IMR-90 (cell line): ENCODE data around the gene LCNL1. TPM values are rescaled to one million over a fixed set of nuclear protein-coding genes. Genes with fewer than 3 reads are reported as not detected.

Experiments used
- ATAC-seq: fragments of 200-7000 bp; cut with Tn5 transposase; 2 replicates; pipeline ENCODE4 v1.9.1; 2020; ENCODE audit warnings: low read depth, mild to moderate bottlenecking, moderate library complexity
- BruUV-seq: library from RNA; stranded (reverse); fragments of 400-500 nt; replicated peaks from 2 replicates; lab custom pipeline; 2021; lab: Mats Ljungman, UMichigan
- CTCF ChIA-PET: fragments of 300-600 bp; formaldehyde crosslinking; extraction: SDS; loops from one replicate; lab custom pipeline; 2021; ENCODE audit warnings: antibody characterized with exemption; lab: Yijun Ruan, JAX
- POLR2A ChIA-PET: fragments of 300-600 bp; sonication (Branson Sonifier 250); formaldehyde crosslinking; loops from one replicate; lab custom pipeline; 2022; ENCODE audit warnings: antibody characterized with exemption; ENCODE audit not compliant: unreplicated experiment; lab: Charles Lee
- DNase-seq: peaks from one replicate; pipeline ENCODE4 v3.0.0; 2013
- H2AFZ ChIP-seq: replicated peaks from 2 replicates; pipeline ENCODE3; 2013; ENCODE audit warnings: low read length, mild to moderate bottlenecking; ENCODE audit not compliant: poor library complexity
- H2AK5ac ChIP-seq: 2 replicates; pipeline ENCODE4 v1.6.1; 2013; ENCODE audit warnings: low read depth, low read length, inconsistent platforms
- H2AK9ac ChIP-seq: replicated peaks from 2 replicates; pipeline ENCODE3; 2013; ENCODE audit warnings: mild to moderate bottlenecking, low read depth, low read length, moderate library complexity; ENCODE audit not compliant: poor library complexity
- H2BK120ac ChIP-seq: 2 replicates; pipeline ENCODE4 v1.6.1; 2013; ENCODE audit warnings: low read depth, low read length, inconsistent platforms
- H2BK15ac ChIP-seq: 3 replicates; pipeline ENCODE4 v1.6.1; 2013; ENCODE audit warnings: low read depth, low read length, inconsistent platforms
- H2BK20ac ChIP-seq: 2 replicates; pipeline ENCODE4 v1.6.1; 2013; ENCODE audit warnings: low read depth, mild to moderate bottlenecking, inconsistent platforms, low read length, moderate library complexity
- H2BK5ac ChIP-seq: 2 replicates; pipeline ENCODE4 v1.6.1; 2013; ENCODE audit warnings: mild to moderate bottlenecking, low read depth, low read length, inconsistent platforms; ENCODE audit not compliant: poor library complexity, severe bottlenecking
- H3K14ac ChIP-seq: replicated peaks from 2 replicates; pipeline ENCODE4 v1.6.1; 2013; ENCODE audit warnings: low read depth, low read length, inconsistent platforms
- H3K18ac ChIP-seq: 2 replicates; pipeline ENCODE4 v1.6.1; 2013; ENCODE audit warnings: low read depth, low read length, control low read depth
- H3K23ac ChIP-seq: 2 replicates; pipeline ENCODE4 v1.6.1; 2013; ENCODE audit warnings: low read depth, low read length, inconsistent platforms
- H3K27ac ChIP-seq: 2 replicates; pipeline ENCODE4 v1.5.1; 2013; ENCODE audit warnings: mild to moderate bottlenecking, control low read depth, low read length; ENCODE audit not compliant: insufficient read depth
- H3K27me3 ChIP-seq: 2 replicates; pipeline ENCODE4 v1.6.1; 2013; ENCODE audit warnings: low read length; ENCODE audit not compliant: control insufficient read depth, insufficient read depth
- H3K36me3 ChIP-seq: 2 replicates; pipeline ENCODE4 v1.6.1; 2013; ENCODE audit warnings: low read length, mixed read lengths; ENCODE audit not compliant: control insufficient read depth, insufficient read depth
- H3K4ac ChIP-seq: 2 replicates; pipeline ENCODE4 v1.6.1; 2013; ENCODE audit warnings: low read depth, low read length, inconsistent platforms
- H3K4me1 ChIP-seq: 2 replicates; pipeline ENCODE4 v1.6.1; 2013; ENCODE audit warnings: low read length, mixed read lengths; ENCODE audit not compliant: control insufficient read depth, insufficient read depth
- H3K4me2 ChIP-seq: 2 replicates; pipeline ENCODE4 v1.6.1; 2013; ENCODE audit warnings: low read depth, mild to moderate bottlenecking, control low read depth, low read length, moderate library complexity
- H3K4me3 ChIP-seq: 2 replicates; pipeline ENCODE4 v1.5.1; 2013; ENCODE audit warnings: low read depth, mild to moderate bottlenecking, control low read depth, low read length, moderate library complexity; ENCODE audit not compliant: insufficient read depth
- H3K56ac ChIP-seq: 2 replicates; pipeline ENCODE4 v1.6.1; 2013; ENCODE audit warnings: low read length, inconsistent platforms; ENCODE audit not compliant: insufficient read depth; ENCODE audit errors: extremely low read depth
- H3K79me1 ChIP-seq, 2 experiments: 2 replicates each; pipeline ENCODE4 v1.6.1; 2013; ENCODE audit warnings: low read length in 2 of 2, inconsistent platforms in 1 of 2, low read depth in 1 of 2
- H3K9ac ChIP-seq: 2 replicates; pipeline ENCODE4 v1.6.1; 2013; ENCODE audit warnings: low read depth, low read length, control low read depth
- H3K9me1 ChIP-seq: 2 replicates; pipeline ENCODE4 v1.6.1; 2013; ENCODE audit warnings: low read length, inconsistent platforms; ENCODE audit not compliant: insufficient read depth
- H3K9me3 ChIP-seq: 2 replicates; pipeline ENCODE4 v1.6.1; 2013; ENCODE audit warnings: low read length; ENCODE audit not compliant: control insufficient read depth, insufficient read depth
- H4K20me1 ChIP-seq: 2 replicates; pipeline ENCODE4 v1.6.1; 2013; ENCODE audit warnings: low read length, inconsistent platforms; ENCODE audit not compliant: insufficient read depth
- H4K5ac ChIP-seq: 2 replicates; pipeline ENCODE4 v1.6.1; 2013; ENCODE audit warnings: mild to moderate bottlenecking, low read depth, low read length, control low read depth
- H4K8ac ChIP-seq, 2 experiments: 2 replicates each; pipeline ENCODE4 v1.6.1; 2013; ENCODE audit warnings: low read depth in 2 of 2, low read length in 2 of 2, control low read depth in 1 of 2, inconsistent platforms in 1 of 2
- H4K91ac ChIP-seq: 2 replicates; pipeline ENCODE4 v1.6.1; 2013; ENCODE audit warnings: low read depth, low read length, inconsistent platforms; ENCODE audit not compliant: insufficient read depth
- BHLHE40 ChIP-seq: fragments of 150-350 bp; IDR thresholded peaks from 2 replicates; pipeline ENCODE4 v1.6.1; 2016; ENCODE audit warnings: mild to moderate bottlenecking, low read depth, low read length
- CEBPB ChIP-seq: IDR thresholded peaks from 2 replicates; pipeline ENCODE4 v1.6.1; 2012; ENCODE audit warnings: low read depth, low read length, improper control_type of control experiment
- MAFK ChIP-seq: IDR thresholded peaks from 2 replicates; pipeline ENCODE4 v1.6.1; 2012; ENCODE audit warnings: low read depth, low read length, improper control_type of control experiment
- MXI1 ChIP-seq: IDR thresholded peaks from 2 replicates; pipeline ENCODE4 v1.6.1; 2012; ENCODE audit warnings: low read depth, mild to moderate bottlenecking, low read length, moderate library complexity, borderline replicate concordance
- USF2 ChIP-seq: fragments of 150-350 bp; IDR thresholded peaks from 2 replicates; pipeline ENCODE4 v1.6.1; 2017; ENCODE audit warnings: mild to moderate bottlenecking, antibody characterized with exemption, low read length, low read depth
- WGBS, 2 experiments: methylation state at CpG; one replicate each; pipeline versions ENCODE4 v1.1.5 to v1.1.7; 2013; ENCODE audit warnings: missing lambda C conversion rate in 2 of 2; ENCODE audit not compliant: insufficient read length in 1 of 2; ENCODE audit errors: extremely low coverage in 2 of 2; 5-methylcytosine and 5-hydroxymethylcytosine counted together
- dilution Hi-C: fragments of 300-500 bp; cut with HindIII; formaldehyde crosslinking; loops from one replicate; pipeline ENCODE4 v1.14.3; 2018; ENCODE audit warnings: low sequenced_read_pairs; ENCODE audit not compliant: unreplicated experiment
- in situ Hi-C: fragments of 300-500 bp; cut with MboI; formaldehyde crosslinking; loops from 3 replicates; pipeline ENCODE4 v1.14.3; 2019; ENCODE audit warnings: low sequenced_read_pairs, inconsistent platforms, mixed read lengths
- intact Hi-C: fragments of 100-400 bp; cut with micrococcal nuclease; formaldehyde crosslinking; loops from 2 replicates; pipeline ENCODE4 v1.10.0; 2022
- polyA plus RNA-seq, 3 experiments: library from polyadenylated mRNA; depleted of rRNA; stranded (reverse); fragments of >200 nt; gene quantifications; 2 replicates each; pipeline ENCODE4 v1.2.3, GENCODE V29; 2012; ENCODE audit warnings: low replicate concordance in 1 of 3
- total RNA-seq: library from RNA; depleted of rRNA; stranded (reverse); fragments of >200 nt; gene quantifications from 2 replicates; pipeline ENCODE4 v1.2.3, GENCODE V29; 2012

LCNL1 gene
- total and polyA plus RNA-seq, 2 of the 4 experiments (the other 2 are of a cell fraction) = 0.15 TPM; not detected in 1

- no peak for TF ChIP-seq BHLHE40
Observed at GRCh38 chr9:136979769-136980587, 2.8 kb upstream of the LCNL1 start (continued).

GRCh38 chr9:136980669-136981478, 1.9 kb upstream of the LCNL1 start:
- no peak overlapping the region for H3K9ac ChIP-seq
- H3K4me1 ChIP-seq = peaks cover 7% of the 10 kb centered on the region; the same call in 1 of the 2 replicates
- H3K23ac ChIP-seq = no peak overlapping the region
- H3K9me3 ChIP-seq = no peaks in the 10 kb centered on the region
- dilution Hi-C loops = no loop called here
- no peak overlapping the region for H4K5ac ChIP-seq
- no peak overlapping the region for H3K14ac ChIP-seq
- no peaks in the 10 kb centered on the region for H4K20me1 ChIP-seq
- H2BK15ac ChIP-seq = no peak overlapping the region
- intact Hi-C loops = no loop called here
- no peak overlapping the region for H3K4me3 ChIP-seq
- H3K56ac ChIP-seq = no peak overlapping the region
- H2BK120ac ChIP-seq = no peak overlapping the region
- H2BK20ac ChIP-seq = no peak overlapping the region
- POLR2A ChIA-PET = no interaction called here
- peaks cover 32% of the 10 kb centered on the region for H3K27me3 ChIP-seq
- 95% methylated on average over 4 of the region's 16 CpGs; no CpG with 5 or more reads in 1 of the 2 experiments for whole genome bisulfite sequencing, 2 experiments
- H3K79me1 ChIP-seq = no peaks in the 10 kb centered on the region
- no peak overlapping the region for H3K18ac ChIP-seq
- no peak for TF ChIP-seq MXI1
- TF ChIP-seq USF2 = no peak
- no peak for TF ChIP-seq MAFK
- no peak for TF ChIP-seq CEBPB
- in situ Hi-C loops = no loop called here
- CTCF ChIA-PET = interaction anchor here (1.2 kb wide), 1 partner anchor 33 kb away, joined by 4 read pairs; no protein-coding TSS in a partner anchor
- no peak overlapping the region for H3K27ac ChIP-seq
- no peak overlapping the region for H2AK5ac ChIP-seq
- no peaks in the 10 kb centered on the region for H3K9me1 ChIP-seq
- no TSS peak for BruUV-seq
- H2BK5ac ChIP-seq = no peak overlapping the region
- no peak overlapping the region for H3K4me2 ChIP-seq
- ATAC-seq (no peak), DNase-seq (no peak)
- H3K36me3 ChIP-seq = no peaks in the 10 kb centered on the region
- H2AK9ac ChIP-seq = no peak overlapping the region
- H2AFZ ChIP-seq = no peak overlapping the region
- no peak overlapping the region for H3K4ac ChIP-seq
- H4K8ac ChIP-seq = no peak overlapping the region
- H4K91ac ChIP-seq = no peak overlapping the region
